Endothelial cell of hepatic sinusoid (primary cell): Measurements from ENCODE around the gene PHACTR1.

Experiments used
- in situ Hi-C: cut with HindIII; loops from 2 replicates; pipeline ENCODE4 v1.10.0; 2017; ENCODE audit warnings: low sequenced_read_pairs

The PHACTR1 gene

DNA sequence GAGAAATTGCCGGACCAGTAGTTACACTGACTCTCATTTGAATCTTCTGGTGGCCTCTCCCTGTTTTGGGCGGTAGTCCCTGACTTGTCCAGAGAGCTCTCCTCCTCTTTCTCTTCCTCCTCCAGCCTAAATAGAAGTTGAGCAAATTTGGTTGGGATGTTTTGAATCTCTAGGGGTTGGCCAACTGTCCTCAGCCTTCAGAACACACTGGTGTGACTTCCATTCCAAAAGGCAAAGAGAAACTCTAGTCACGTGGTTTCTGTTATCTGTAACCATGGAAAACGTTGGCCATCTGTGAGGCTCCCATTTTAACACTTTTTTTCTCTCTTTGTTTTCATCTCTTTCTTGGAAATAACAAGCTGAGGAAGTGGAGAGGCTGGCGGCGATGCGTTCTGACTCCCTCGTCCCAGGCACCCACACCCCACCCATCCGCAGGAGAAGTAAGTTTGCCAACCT, 336.5 kb downstream of the PHACTR1 start:
- in situ Hi-C loops = no loop called here

DNA sequence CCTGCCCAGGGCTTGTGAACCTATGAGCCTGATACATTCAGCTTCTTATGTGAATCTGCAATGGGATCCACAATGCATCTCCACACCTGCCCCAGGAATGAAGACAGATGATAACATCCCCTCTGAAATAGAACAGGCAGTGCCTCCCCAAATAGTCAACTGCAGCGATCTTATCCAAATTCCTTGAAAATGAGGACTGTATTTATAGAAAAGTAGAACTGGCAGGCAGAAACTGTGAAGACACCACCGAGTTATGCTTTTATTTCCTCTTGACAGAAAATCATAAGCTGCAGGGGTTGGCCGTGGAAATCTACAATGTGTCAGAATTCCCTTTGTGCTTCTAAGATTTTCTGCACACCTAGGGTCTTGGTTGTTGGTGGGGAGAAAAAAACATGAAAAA, 341.5 kb downstream of the PHACTR1 start:
- in situ Hi-C loops = no loop called here

DNA sequence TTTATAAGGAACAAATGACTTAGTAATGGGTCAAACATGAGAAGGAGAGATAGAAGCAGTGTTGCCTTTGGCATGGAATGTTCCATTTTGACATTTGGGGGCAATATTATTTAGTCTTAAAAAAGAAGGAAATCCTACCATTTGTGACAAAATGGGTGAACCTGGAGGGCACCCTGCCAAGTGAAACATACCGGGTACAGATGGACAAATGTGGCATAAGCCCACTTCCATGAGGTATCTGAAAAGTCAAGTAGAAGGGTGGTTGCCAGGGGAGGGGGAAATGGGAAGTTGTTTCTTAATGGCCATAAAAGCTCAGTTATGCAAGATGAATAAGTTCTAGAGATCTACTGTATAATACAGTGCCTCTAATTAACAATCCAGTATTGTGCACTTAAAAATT, 342.5 kb downstream of the PHACTR1 start:
- in situ Hi-C loops = no loop called here

- in situ Hi-C loops = no loop called here
These were observed 346.8 kb downstream of the PHACTR1 start for GRCh38 chr6:13063300-13063918.

GRCh38 chr6:13065581-13065980, 349.0 kb downstream of the PHACTR1 start:
- in situ Hi-C loops = loop anchor here (5.0 kb wide), 3 partner anchors 33 to 103 kb away; no protein-coding TSS in a partner anchor

DNA sequence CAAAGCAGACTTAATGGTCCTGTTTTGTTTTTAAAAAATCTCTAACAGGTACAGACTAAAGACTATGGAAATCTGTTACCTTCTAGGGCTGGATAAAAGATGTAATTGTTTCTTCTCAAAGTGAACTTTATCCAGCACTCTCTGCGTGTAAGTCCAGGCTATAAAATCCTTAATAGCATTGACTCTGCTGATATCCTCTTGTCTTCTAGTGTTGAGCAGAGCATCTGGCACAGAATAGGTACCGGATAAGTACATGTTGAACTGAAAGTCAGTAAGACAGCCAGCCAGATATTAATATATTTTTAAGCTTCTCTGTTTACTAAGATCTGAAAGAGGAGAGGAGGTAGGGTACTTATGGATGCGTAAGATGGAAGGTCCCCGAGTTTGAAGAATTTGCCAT, 349.5 kb downstream of the PHACTR1 start:
- in situ Hi-C loops = loop anchor here (5.0 kb wide), 3 partner anchors 34 to 104 kb away; no protein-coding TSS in a partner anchor

DNA sequence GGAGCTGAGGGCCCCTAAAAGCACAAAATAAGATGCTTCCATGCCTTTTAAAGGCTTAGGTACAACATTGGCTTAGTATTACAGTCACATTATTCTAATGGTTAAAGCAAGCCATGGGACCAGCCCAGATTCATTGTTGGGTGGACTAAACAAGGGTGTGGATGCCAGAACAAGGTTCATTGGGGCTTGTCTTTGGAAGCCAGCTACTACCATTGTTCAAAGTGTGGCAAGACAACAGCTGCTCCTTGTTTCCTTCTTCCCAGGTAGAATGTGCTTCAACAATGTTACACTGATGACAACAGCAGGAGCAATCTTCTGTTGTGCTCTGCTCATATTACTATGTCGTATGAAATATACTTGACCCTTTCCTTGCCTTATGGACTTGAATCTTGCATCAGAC, 350.3 kb downstream of the PHACTR1 start:
- in situ Hi-C loops = loop anchor here (5.0 kb wide), 3 partner anchors 35 to 105 kb away; no protein-coding TSS in a partner anchor

DNA sequence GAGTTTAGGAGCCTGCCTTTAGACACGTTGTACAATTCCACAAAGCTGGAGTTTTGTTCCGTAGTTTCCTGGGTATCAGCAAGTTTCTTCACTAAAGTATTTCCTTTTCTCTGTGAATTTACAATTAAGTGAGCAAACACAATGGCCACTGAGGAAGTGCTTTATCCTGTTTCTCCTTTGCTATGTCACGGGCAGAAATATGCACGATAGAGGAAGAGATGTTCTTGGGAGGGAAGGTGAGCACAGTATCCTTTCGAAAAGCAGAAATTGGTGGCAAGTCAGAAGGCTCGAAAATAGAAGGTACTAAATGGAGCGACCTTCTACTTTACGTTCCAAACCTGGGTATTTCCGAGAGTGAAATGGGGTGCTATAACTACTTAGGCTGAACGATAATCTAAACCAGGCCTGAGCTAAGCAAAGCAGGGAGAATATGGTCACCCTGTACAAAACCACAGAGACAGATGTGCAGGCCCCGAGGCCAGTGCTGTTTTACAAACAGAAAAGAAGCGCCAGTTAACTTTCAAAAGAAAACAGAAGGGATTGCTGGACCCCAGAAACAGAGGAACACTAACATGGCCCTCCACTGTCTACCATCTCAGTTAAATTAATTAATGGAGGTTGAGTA, 352.1 kb downstream of the PHACTR1 start:
- in situ Hi-C loops = loop anchor here (5.0 kb wide), 3 partner anchors 36 to 106 kb away; no protein-coding TSS in a partner anchor

DNA sequence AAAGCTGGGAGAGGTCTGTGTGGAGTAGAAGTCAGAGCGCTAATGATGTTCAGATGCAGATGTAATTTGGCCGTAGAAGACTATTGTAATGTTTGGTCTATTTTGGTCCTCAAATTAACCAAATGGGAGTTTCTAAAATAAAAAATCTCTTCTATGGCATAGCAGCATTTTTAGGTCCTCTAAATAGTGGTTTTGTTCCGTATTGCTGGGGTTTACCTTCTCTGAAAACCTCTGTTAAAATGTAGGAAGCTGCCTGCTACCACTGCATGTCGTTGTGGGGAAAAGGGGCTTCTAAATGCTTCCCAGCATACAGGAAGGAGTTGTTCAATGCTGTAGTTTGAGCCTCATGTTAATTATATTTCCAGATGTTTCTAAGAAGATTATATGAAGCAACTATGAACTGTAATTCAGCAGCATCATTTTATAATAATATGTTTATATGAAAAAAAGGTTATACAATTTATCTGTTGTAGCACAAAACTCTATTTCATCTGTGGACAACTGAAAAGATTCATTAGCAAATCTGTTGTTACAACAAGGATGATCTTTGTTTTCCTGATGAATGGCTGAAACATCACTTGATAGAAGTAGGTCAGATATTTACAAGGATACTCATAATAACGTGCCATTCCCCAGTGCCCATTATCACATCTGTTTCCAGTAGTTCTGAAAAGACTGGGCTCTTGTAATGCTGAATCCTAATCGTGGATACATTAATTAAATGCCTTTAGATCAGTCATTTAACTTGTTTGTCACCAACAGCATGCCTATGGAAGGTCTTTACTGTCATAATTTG, 355.2 kb downstream of the PHACTR1 start:
- in situ Hi-C loops = no loop called here

DNA sequence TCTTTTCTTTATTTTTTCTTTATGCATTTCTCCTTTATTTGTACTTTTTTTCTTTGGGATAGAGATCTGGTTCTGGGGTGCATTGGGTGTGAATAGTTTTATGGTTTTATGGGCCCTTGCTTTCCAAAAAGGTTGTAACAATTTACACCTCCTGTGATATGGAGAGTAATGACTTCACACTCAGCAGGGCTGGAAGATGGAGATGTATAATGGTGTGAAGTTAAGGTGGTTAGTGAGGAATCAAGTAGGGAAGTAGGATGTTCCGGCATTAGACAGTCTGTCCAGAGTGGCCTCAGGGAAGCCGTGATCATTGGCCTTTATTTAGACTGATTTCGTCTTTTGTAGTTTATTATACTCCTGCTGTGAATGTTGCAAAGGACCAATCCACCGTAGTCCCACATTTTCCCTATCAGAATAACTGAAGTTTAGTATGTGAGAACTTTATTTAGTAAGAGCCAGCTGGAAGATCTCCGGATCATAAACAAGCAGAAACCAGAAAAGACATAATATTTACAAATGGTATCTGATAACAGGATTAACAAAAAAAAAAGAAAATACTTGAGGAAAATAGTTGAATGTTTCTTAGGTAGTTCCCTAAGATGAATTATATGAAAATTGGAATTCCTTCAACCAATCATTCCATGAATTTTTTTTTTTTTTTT, 356.2 kb downstream of the PHACTR1 start:
- in situ Hi-C loops = no loop called here

DNA sequence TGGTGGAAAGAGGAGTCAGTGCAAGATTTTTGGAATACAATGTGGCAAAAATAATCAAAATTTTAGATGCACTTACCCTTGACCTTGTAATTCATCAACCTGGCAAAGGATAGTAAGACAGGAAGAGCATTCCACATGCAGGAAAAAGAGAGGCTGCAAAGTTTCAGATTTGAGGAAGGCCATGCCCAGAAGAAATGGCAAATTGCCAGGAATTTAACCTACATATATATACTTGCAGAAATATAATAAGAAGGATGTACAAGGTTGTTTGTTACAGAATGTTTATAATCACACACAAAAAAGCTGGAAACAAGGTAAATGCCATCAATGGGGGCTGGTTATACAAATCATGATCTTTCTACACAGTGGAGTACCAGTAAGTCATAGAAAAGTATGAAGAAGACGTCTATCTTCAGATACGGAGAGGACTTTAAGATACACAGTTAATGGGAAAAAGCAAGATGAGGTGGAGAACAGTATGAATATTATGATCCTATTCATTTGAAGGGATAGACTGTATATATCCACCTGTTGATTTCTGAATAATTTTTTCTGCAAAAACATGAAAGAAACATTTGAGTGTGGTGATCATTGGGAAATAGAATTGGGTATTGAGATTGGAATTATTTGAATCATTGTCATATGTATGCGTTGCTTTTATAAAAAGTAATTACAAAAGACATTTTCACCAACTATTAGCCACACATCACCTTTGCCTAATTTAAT, 358.0 kb downstream of the PHACTR1 start:
- in situ Hi-C loops = no loop called here

DNA sequence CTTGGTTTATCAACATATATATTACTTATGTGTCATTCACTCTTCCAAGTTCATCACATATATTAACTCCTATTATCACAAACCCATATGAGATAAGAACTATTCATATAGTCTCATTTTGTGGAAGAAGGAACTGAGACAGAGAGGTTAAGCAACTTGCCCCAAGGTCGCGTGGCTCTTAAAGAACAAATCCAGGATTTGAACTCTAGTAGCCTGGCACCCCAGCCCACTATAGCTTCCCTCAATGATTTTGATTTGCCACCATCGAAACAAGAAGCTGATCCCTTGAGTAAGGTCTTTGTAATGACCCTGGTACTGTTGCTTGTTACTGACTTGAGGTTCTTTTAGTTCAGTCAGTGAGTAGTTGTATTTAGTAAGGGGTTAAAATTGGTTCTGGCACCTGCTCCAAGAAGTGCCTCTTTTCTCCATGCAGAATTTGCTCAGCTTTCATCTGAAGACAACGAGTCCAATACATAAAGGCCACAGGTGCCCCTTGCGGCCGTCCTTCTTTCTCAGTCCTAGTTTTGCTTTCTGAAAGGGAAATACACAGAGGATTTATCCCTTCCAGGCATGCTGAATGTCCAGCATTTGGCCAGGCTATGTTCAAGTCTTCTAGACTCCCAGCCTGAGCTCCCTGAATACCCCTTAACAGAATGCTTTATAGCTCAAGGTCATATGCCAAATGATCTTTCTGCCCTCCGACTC, 358.7 kb downstream of the PHACTR1 start:
- in situ Hi-C loops = no loop called here

- in situ Hi-C loops = no loop called here
These were observed 360.0 kb downstream of the PHACTR1 start for GRCh38 chr6:13076575-13076974.

GRCh38 chr6:13077117-13077516, 360.6 kb downstream of the PHACTR1 start:
- in situ Hi-C loops = no loop called here

- in situ Hi-C loops = no loop called here
These were observed 362.6 kb downstream of the PHACTR1 start for GRCh38 chr6:13079096-13079723.

GRCh38 chr6:13080462-13081188, 364.1 kb downstream of the PHACTR1 start:
- in situ Hi-C loops = no loop called here

GRCh38 chr6:13081189-13081563, 364.6 kb downstream of the PHACTR1 start:
- in situ Hi-C loops = no loop called here

GRCh38 chr6:13089296-13089994, 372.9 kb downstream of the PHACTR1 start:
- in situ Hi-C loops = no loop called here
